ENCODE results near the gene STARD3NL. TPM values are rescaled to one million over a fixed set of nuclear protein-coding genes. Genes with fewer than 3 reads are reported as not detected.
"Not testable (repeated sequence)": the region's sequence is repeated elsewhere in the genome, so short reads cannot be mapped to it uniquely, and the experiment has no call there.

Gene STARD3NL
- total and polyA plus RNA-seq, 5 experiments from 2014 or later = 12.8 to 35.4 (median 26.4) TPM

GRCh38 chr7:38262026-38262425, 84.0 kb downstream of the STARD3NL start:
- Mint-ChIP-seq H3K4me1 (peaks cover 0 to 50% (median 0%) of the 10 kb centered on the region in 4 donors), H3K27ac (peak overlapping the region in 2 of 10 donors; percentile 36 to 68)
- DNase-seq, H3K27me3 Mint-ChIP-seq, H3K4me3 Mint-ChIP-seq, H3K9me3 Mint-ChIP-seq, ATAC-seq, POLR2A ChIA-PET, H3K36me3 Mint-ChIP-seq: not testable (repeated sequence)

GRCh38 chr7:38262545-38262944, 84.5 kb downstream of the STARD3NL start:
- peak overlapping the region in 2 of 10 donors; percentile 7 to 68 for H3K27ac Mint-ChIP-seq
- ATAC-seq = no peak
- H3K9me3 Mint-ChIP-seq = no peaks in the 10 kb centered on the region
- POLR2A ChIA-PET = no interaction called here
- H3K4me3 Mint-ChIP-seq = peak overlapping the region in 1 of 10 donors; percentile 20
- peaks cover 0 to 45% (median 0%) of the 10 kb centered on the region in 4 donors for H3K4me1 Mint-ChIP-seq
- peaks cover 0 to 6% (median 0%) of the 10 kb centered on the region in 3 donors for H3K36me3 Mint-ChIP-seq
- no peak for DNase-seq
- H3K27me3 Mint-ChIP-seq = no peaks in the 10 kb centered on the region

GRCh38 chr7:38263274-38263673, 85.2 kb downstream of the STARD3NL start:
- H3K9me3 Mint-ChIP-seq, ATAC-seq, H3K27me3 Mint-ChIP-seq, POLR2A ChIA-PET, DNase-seq, H3K36me3 Mint-ChIP-seq: not testable (repeated sequence)
- peaks cover 0 to 40% (median 0%) of the 10 kb centered on the region in 4 donors for H3K4me1 Mint-ChIP-seq
- H3K27ac Mint-ChIP-seq = peak overlapping the region in 3 of 10 donors; percentile 16 to 68 (median 21)
- H3K4me3 Mint-ChIP-seq = peak overlapping the region in 2 of 10 donors; percentile 7 to 20

- DNase-seq, H3K9me3 Mint-ChIP-seq, H3K27me3 Mint-ChIP-seq, ATAC-seq, H3K36me3 Mint-ChIP-seq, POLR2A ChIA-PET: not testable (repeated sequence)
- Mint-ChIP-seq H3K27ac (peak overlapping the region in 4 of 10 donors; percentile 59 to 73 (median 66)), H3K4me3 (peak overlapping the region in 4 of 10 donors; percentile 29 to 59 (median 44)), H3K4me1 (peaks cover 0 to 34% (median 0%) of the 10 kb centered on the region in 4 donors)
These were observed 86.6 kb downstream of the STARD3NL start for GRCh38 chr7:38264602-38265001.

GRCh38 chr7:38265958-38266357, 87.9 kb downstream of the STARD3NL start:
- H3K4me3 Mint-ChIP-seq = peak overlapping the region in 2 of 10 donors; percentile 11 to 18
- H3K36me3 Mint-ChIP-seq, H3K27me3 Mint-ChIP-seq, POLR2A ChIA-PET, DNase-seq, ATAC-seq, H3K9me3 Mint-ChIP-seq: not testable (repeated sequence)
- H3K4me1 Mint-ChIP-seq = peaks cover 0 to 29% (median 0%) of the 10 kb centered on the region in 4 donors
- H3K27ac Mint-ChIP-seq = peak overlapping the region in 2 of 10 donors; percentile 20 to 65

GRCh38 chr7:38269704-38270346, 91.8 kb downstream of the STARD3NL start:
- DNase-seq, POLR2A ChIA-PET, H3K4me1 Mint-ChIP-seq, H3K9me3 Mint-ChIP-seq, H3K36me3 Mint-ChIP-seq, ATAC-seq, H3K27me3 Mint-ChIP-seq: not testable (repeated sequence)
- peak overlapping the region in 1 of 10 donors; percentile 42 for H3K27ac Mint-ChIP-seq
- peak overlapping the region in 2 of 10 donors; percentile 4 to 50 for H3K4me3 Mint-ChIP-seq

GRCh38 chr7:38270405-38270804, 92.4 kb downstream of the STARD3NL start:
- H3K4me1 Mint-ChIP-seq, H3K27me3 Mint-ChIP-seq, POLR2A ChIA-PET, H3K4me3 Mint-ChIP-seq, H3K27ac Mint-ChIP-seq, ATAC-seq, H3K9me3 Mint-ChIP-seq, DNase-seq, H3K36me3 Mint-ChIP-seq: not testable (repeated sequence)

GRCh38 chr7:38273286-38273995, 95.4 kb downstream of the STARD3NL start, which contains the start of gene TARP:
Gene TARP, minus strand, starts transcription at chr7:38273636.
- no peaks in the 10 kb centered on the region for H3K36me3 Mint-ChIP-seq
- POLR2A ChIA-PET = interaction anchor here (1.9 kb wide), 1 partner anchor 45 kb away, joined by 4 read pairs; no protein-coding TSS in a partner anchor
- ATAC-seq (no peak), DNase-seq (no peak)
- no peaks in the 10 kb centered on the region for H3K9me3 Mint-ChIP-seq
- peak within 1 kb of the TSS in 1 of 10 donors; percentile 68 for H3K27ac Mint-ChIP-seq
- no peaks in the 10 kb centered on the region for H3K27me3 Mint-ChIP-seq
- peak within 1 kb of the TSS in 8 of 10 donors; percentile 15 to 88 (median 56) for H3K4me3 Mint-ChIP-seq
- peaks cover 0 to 9% (median 0%) of the 10 kb centered on the region in 4 donors for H3K4me1 Mint-ChIP-seq

GRCh38 chr7:38274486-38274885, 96.4 kb downstream of the STARD3NL start:
- Mint-ChIP-seq H3K4me1 (peaks cover 0 to 13% (median 0%) of the 10 kb centered on the region in 4 donors), H3K4me3 (peak overlapping the region in 4 of 10 donors; percentile 14 to 88 (median 44)), H3K27ac (peak overlapping the region in 1 of 10 donors; percentile 23), H3K36me3 (no peaks in the 10 kb centered on the region), H3K9me3 (no peaks in the 10 kb centered on the region), H3K27me3 (no peaks in the 10 kb centered on the region)
- DNase-seq = no peak
- ATAC-seq = no peak
- POLR2A ChIA-PET = interaction anchor here (1.9 kb wide), 1 partner anchor 44 kb away, joined by 4 read pairs; no protein-coding TSS in a partner anchor

GRCh38 chr7:38274927-38275620, 97.0 kb downstream of the STARD3NL start:
- H3K27ac Mint-ChIP-seq = peak overlapping the region in 2 of 10 donors; percentile 24 to 73
- H3K27me3 Mint-ChIP-seq = no peaks in the 10 kb centered on the region
- peaks cover 0 to 18% (median 0%) of the 10 kb centered on the region in 4 donors for H3K4me1 Mint-ChIP-seq
- DNase-seq (no peak), ATAC-seq (no peak)
- H3K36me3 Mint-ChIP-seq = no peaks in the 10 kb centered on the region
- H3K4me3 Mint-ChIP-seq = peak overlapping the region in 8 of 10 donors; percentile 18 to 88 (median 56)
- H3K9me3 Mint-ChIP-seq = no peaks in the 10 kb centered on the region
- POLR2A ChIA-PET = interaction anchor here (1.9 kb wide), 1 partner anchor 43 kb away, joined by 4 read pairs; no protein-coding TSS in a partner anchor

- no peak for ATAC-seq
- DNase-seq = no peak
- peak overlapping the region in 7 of 10 donors; percentile 14 to 88 (median 57) for H3K4me3 Mint-ChIP-seq
- no peaks in the 10 kb centered on the region for H3K27me3 Mint-ChIP-seq
- POLR2A ChIA-PET = interaction anchor here (0.7 kb wide), 1 partner anchor 25 kb away, joined by 3 read pairs; no protein-coding TSS in a partner anchor
- H3K36me3 Mint-ChIP-seq = no peaks in the 10 kb centered on the region
- peak overlapping the region in 3 of 10 donors; percentile 11 to 73 (median 25) for H3K27ac Mint-ChIP-seq
- H3K4me1 Mint-ChIP-seq = peaks cover 0 to 29% (median 0%) of the 10 kb centered on the region in 4 donors
- H3K9me3 Mint-ChIP-seq = no peaks in the 10 kb centered on the region
These were observed 98.2 kb downstream of the STARD3NL start for GRCh38 chr7:38276096-38276877.

GRCh38 chr7:38280000-38280399, 102.0 kb downstream of the STARD3NL start:
- no peak overlapping the region for H3K4me3 Mint-ChIP-seq
- DNase-seq (no peak), ATAC-seq (no peak)
- no peaks in the 10 kb centered on the region for H3K27me3 Mint-ChIP-seq
- H3K27ac Mint-ChIP-seq = no peak overlapping the region
- POLR2A ChIA-PET = no interaction called here
- H3K36me3 Mint-ChIP-seq = no peaks in the 10 kb centered on the region
- no peaks in the 10 kb centered on the region for H3K9me3 Mint-ChIP-seq
- peaks cover 0 to 58% (median 0%) of the 10 kb centered on the region in 4 donors for H3K4me1 Mint-ChIP-seq
